CD1c-positive myeloid dendritic cell (primary cell): ENCODE measurements around the gene MRPL34.

Experiments
- DNase-seq: peaks from one replicate; pipeline ENCODE4 v3.0.0-alpha.2; 2016; ENCODE audit errors: extremely low spot score

Gene MRPL34

DNA sequence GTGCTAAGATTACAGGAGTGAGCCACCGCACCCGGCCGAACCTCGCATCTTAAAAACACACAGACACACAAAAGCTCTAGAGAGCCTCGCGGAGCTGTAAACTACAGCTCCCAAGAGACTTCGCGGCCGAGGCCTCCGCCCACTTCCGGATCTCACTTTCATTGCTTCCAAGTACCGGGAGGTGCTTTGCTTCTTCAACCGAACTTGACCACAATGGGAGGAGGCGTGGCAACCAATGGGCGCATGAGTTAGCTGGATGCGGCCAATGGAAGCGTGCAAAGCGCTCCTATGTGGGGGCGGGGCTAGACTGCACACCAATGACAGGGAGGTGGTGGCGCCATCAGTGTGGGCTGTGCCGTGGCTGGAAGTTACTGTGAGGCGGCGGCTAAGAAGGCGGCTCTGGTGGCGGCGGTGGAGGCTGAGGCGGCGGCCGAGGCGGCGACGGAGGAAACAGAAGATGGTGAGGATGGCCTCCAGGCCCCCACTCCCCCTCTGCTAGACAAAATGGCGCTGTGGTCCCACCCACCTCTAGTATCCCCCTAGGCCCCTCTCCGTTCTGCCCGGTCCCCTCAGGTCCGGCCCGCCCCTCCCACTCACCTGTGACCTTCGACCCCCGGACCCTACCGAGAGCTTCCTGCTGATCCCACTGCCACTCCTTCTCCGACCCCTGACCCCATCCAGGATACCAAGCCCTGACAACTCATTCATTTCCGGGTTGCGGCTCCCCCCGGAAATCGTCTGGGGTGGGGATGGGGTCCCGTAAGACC lies 3.7 kb downstream of the MRPL34 start, which contains the start of gene DDA1:
DDA1 (plus strand) TSS at position 366 of the 767 bp plus-strand sequence; CDS start at position 458, 92 bp downstream.
- DNase-seq: peak; percentile 100

DNA sequence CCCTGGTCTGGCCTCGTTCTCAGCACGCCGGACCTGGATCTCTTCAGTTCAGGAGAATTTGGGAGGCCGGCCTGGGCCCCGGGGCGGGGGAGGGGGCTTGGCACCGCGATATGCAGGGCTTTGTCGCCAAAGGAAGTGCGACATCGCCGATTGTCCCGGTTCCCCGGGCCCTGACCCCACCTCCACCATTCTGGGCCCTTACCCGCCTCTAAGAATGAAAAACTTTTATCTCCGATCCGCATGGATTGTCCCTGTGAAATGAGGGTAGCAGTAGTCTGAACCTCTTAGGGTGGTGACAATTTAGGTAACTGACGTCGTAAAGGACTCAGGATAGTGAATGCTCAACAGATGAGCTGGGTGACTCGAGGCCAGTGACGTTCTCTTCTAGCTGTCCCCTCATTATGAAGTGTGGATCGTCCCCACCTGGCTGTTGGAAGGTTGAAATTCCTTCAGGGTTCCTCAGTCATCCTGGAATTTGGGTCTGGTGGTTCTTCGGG lies 4.3 kb downstream of the MRPL34 start:
- DNase-seq: no peak

DNA sequence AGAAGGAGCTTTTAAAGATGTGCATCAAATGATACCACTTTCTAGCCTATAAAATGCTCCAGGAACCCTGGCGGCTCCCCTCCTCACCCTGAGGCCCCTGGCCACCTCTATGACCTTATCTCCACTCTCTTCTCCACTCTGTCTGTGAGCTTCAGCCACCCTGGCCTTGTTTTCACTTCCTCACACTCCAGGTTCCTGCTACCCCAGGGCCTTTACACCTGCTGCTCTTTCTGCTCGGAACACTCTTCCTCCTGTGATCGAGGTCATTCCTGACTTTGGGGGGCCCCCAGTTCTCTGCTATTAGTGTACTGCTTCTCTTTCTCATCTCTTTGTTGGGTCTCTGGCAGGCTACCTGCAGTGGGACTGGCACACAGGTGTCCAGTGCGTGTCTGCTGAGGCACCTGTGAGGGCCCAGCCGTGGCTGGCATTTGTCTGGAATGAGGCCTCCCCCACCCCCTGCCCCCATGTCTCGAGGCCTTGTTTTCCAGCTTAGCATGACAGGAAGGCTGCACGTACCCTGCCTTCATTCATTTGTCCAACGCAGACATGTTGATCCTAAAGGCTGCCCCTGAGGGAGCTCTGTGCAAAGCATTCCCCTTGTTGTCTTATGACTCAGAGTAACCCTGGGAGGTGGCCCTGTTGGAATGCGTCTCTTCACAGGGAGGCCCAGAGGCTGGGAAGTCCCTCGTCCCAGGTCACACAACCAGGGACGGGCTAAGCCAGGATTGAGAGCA lies 6.0 kb downstream of the MRPL34 start:
- no peak for DNase-seq

DNA sequence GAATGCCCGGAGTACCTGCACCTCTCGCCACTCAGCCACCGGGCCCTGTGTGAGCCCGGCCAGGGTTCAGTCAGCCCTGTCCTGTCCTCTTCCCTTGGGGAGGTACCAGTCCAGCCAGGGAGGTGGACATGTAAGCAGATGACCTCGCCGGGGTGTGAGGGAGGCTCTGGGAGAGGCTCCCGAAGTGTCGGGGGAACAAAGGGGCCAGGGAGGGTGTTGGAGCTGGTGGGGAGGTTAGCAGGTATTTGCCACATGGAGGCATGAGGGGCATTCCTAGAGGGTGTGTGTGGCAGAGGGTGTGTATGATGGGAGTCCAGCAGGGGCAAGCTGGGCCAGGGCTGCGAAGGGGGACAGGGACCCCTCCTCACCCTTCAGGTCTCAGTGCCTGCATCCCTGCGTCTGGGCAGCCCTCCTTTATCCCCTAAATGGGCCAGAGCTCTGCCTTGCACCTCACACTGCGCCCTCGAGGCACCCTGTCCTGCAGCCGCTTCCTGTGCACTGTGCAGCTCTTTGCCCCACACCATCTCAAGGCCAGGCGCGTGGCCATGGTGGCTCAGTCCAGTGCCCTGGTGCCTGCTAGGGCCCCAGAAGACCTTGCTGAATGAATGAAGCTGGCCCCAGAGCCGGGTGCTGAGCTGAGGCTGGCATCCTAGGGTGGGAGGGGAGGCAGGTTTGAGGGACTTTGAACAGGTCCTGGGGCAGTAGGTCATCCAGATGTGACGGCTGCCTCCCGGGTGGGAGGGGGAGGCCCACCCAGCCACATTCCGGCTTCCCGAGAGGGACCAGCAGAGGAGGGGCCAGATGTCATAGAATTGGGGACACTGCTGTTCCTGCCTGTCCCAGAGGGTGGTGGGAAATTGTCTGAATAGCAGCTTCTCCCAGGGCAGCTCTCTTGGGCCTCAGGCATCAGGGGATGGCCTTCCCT lies 6.8 kb downstream of the MRPL34 start:
- no peak for DNase-seq

DNA sequence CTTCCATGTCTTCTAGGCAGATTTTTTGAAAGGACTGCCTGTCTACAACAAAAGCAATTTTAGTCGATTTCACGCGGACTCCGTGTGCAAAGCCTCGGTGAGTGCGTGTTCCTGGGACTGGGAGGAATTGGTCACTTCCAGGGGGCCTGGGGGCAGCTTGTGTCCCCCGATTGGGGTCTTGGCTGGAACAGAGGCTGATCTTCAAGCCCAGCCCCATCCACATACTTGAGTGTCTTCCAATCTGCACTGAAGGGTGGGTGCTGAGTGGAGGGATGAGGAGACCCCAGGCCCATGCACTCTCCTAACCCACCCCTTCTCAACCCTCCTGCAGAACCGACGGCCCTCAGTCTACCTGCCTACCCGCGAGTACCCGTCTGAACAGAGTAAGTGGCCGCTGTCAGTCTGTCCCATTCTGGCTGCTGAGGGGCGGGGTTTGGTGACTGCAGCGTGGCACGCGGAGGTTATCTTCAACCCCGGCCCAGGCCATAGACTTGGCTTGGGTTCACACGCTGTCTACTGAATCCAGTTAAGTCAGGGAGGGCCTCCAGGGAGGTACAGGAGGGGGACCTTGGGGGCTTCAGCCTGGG lies 8.4 kb downstream of the MRPL34 start:
- DNase-seq: no peak

DNA sequence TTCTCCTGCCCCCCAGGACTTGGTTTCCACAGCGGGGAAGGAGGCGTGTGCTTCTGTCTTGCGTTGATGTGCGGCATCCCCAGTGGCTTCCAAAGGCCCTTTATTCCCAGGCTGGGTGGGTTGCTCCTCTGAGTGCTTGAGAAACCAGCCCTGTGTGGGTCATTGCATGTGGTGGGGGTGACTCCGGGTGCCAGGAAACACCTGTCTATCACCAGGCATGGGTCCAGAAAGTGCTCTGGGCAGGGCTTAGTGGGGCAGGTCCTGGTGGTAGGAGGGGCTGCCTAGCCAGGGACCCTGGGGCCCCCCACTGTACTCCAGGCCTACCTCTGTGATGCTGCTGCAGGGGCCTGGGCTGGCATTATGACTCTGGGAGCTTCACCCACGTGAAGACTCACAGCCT lies 13.3 kb downstream of the MRPL34 start:
- no peak for DNase-seq

DNA sequence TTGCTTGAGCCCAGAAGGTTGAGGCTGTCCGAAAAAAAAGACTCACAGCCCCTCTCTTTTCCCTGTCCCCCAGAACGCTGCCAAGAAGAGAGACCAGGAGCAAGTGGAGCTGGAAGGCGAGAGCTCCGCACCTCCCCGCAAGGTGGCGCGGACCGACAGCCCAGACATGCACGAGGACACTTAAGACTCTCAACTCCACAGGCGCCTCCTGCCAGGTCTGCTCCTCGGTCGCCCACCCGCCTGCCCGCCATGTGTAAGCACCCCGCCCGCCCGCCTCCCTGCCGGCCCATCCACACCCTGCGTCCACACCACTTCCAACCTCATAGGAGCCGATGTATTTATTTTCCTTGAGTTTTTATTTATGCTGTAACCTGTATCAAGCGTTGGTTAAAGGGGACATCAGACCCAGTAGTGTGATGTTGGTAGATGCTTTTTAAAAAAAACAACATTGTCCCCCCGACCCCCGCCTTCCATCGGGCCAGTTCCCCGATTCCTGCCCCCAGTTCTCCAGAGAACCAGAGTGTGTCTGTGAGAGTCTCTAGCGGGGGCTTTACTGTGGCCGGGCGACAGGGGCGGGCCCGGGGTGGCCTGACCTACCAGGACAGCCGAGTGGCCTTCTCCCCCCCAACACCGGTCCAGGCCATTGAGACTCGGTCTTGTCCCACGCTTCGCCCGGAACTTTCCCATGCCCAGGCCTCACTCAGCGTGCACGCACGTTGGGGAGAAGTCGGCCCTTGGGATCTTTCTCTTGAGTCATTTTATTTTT lies 14.0 kb downstream of the MRPL34 start:
- no peak for DNase-seq

DNA sequence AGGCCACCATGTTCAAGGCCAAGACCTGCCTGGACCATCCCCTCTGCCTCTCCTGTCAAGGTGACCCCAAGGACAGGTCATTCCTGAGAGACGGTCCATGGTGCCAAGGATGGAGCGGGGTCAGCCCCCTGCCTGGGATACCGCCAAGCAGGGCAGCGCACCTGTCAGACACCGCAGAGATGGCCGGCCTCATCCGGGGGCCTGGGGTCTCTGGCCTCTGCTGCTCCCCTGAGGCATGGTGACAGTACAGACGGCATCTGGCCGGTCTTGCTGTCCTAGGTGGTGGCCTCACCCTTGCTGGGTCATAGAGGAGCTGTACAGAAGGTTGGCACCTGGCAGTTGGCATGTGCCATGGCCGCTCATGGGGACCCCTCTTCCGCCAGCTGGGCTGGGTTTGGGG lies 14.8 kb downstream of the MRPL34 start:
- no peak for DNase-seq

DNA sequence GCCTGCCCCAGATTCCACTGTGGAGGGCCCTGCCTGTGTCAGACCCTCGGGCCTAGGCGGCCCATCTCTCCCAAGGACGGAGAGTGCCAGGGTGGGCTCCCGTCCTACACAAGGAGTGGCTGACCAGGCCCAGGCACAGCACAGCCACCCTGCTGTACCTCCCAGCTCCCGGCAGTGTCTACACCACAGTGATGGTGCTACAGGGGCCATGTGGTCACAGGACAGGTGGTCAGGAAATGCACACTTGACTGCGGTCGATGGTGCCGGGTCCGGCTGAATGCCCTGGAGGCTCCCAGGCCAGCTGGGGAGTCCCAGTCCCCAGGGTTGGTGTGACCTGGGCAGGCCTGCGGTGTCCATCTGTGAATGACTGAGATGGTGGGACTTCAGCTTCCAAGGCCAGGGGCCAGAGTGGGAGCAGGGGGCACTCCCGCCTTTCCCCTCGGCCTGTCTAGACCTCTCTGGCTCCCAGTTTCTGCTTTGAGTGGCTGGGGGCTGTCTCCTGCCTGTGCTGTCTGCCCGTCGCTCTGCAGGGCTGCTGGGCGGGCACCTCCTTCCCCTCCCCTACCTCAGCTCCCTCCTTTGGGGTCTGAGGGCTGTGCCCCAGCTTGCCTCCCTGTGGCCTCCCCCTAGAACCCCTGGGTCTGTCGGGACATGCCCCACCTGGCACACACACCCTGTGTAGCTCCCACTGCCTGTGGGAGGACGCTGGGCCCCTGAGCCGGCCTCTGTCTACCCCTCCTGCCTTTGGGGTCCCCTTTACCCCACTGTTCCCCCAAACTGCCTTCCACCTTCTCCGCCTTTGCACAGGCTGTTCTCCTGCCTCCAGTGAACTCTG lies 16.2 kb downstream of the MRPL34 start:
- DNase-seq: no peak

DNA sequence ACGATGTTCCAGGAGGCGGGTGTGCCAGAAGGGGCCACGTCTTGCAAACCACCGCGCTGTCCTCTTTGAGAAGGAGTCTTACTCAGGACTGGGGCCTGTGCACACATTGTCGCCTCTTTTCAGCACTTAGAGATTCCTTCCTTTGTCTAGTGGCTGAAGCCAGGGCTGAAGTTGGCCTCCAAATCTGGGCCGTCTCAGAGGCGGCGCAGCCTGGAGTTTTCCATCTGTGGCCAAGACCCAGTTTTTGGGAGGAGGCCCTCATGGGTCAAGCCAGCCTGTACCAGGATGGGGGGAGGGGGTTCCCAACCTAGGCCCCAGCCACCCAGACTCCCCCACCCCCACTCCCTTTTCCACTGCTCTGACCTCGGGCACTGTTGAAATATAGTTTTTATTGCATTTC lies 17.2 kb downstream of the MRPL34 start:
- DNase-seq: no peak

DNA sequence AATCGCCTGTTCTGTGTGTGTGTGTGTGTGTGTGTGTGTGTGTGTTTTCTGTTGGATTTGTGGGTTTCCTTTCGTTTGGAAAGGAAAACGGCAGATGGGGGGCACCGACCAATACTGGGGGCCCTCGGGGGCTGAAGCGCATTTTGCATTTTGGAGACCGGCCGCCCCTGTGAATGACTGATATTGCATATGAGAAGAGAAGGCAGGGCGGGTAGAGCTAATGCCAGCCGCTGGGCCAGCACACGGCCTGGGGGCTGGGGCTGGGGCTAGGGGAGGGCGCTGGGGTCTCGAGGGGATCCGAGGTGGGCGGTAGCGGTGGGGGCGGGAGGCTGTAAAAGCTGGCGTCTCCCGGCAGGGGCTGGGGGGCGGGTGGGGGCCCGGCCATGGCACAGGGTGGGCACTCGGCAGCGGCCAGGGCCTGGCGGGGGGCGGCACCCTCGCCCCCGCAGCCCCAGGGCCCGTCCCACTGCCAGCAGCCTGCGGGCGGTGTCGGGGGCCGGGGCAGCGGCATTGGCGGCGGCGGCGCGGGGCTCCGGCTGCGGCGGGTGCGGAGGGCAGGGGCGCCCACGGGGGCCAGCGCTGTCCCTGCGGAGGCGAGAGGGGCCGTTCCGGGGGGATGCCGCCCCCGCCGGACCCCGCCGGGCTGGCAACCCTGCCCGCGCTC lies 17.8 kb downstream of the MRPL34 start:
- no peak for DNase-seq

DNA sequence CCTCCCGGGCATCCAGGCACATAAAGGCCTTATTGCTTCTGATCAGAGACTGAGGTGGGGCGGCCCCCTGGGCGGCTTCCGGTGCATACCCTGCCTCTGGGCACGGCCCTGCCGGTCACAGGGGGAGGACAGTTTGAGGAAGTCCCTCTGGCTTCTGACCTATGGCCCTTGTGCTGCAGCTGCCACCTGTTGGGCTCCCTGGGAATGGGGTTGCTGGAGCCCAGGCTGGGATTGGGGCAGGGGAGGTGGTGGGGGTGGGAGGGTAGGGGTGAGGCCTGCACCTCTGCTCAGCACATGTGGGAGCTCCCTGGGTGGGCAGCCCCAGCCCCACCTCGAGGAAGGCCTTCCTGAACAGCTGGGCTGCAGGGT lies 18.3 kb downstream of the MRPL34 start:
- no peak for DNase-seq

DNA sequence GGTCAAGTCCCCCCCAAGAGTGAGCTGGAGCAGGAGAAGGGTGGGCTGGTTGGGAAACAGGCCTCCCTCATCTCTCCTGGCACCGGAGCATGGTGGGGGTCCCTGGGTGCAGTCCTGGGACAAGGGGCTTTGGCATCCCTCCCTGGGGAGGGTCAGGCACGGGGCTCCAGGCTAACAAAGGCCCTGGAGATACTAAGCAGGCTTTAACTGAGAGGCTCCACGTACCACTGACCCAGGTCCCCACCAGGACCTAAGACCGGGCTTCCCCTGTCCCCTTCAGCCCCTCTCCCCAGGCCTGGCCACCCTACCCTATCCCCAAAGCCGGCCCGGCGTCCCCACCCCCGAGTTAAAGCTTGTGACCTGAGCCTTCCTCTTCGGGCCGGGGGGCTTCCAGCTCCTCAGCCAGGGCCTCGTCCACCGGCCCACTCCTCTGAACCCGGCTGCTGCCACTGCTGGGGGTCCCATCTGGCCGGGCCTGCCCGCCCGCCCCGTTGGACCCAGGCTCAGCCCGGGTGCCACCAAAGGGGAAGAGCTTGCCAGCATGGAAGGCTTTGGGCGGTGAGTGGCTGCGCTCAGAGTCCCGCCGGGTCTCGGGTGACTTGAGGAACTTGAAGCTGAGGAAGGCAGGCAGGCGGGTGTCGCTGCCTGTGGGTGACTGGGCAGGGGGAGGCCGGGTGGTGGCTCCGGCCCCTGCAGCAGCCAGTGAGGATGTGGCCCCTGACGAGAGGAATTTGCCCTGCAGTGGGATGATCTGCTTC lies 18.9 kb downstream of the MRPL34 start:
- no peak for DNase-seq

DNA sequence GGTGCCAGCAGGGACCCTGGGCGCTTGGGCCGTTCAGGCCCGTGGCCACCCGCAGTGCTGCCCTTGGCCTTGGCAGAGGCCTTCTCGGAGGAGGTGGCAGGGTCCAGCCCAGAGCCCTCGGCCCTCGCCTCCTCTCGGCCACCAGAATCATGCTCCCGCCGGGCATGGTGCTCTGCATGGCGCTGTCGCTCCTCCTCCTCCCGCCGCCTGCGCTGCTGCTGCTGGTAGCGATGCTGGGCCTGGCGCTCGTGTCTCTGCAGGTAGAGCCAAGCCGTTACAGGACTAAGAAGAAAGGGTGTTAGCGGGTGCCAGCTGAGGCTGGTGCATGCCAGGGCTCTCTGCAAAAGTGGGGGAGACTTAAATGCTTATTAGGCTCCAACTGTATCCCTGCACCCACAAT lies 19.5 kb downstream of the MRPL34 start:
- DNase-seq: no peak

DNA sequence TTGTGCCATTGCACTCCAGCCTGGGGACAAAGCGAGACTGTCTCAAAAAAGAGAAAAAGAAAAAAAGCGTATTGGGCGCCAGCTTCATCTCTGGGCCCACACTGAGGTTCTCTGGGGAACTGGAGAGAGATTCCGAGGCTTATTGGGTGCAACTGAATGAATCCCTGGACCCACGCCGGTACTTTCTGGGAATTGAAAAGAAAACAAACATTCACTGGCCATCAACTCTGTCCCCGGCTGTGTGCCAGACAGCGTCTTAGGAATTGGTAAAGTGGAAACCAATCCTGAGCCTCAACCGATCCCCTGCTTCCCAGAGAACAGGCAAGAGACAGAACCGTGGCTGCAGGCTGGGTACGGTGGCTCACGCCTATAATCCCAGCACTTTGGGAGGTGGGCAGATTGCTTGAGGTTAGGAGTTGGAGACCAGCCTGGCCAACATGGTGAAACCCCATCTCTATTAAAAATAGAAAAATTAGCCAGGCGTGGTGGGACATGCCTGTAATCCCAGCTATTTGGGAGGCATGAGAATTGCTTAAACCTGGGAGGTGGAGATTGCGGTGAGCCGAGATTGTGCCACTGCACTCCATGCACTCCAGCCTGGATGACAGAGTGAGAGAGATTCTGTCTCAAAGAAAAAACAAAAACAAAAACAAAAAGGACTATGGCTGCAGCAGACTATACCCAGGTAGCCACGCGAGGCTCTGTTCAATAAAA lies 20.4 kb downstream of the MRPL34 start:
- no peak for DNase-seq

DNA sequence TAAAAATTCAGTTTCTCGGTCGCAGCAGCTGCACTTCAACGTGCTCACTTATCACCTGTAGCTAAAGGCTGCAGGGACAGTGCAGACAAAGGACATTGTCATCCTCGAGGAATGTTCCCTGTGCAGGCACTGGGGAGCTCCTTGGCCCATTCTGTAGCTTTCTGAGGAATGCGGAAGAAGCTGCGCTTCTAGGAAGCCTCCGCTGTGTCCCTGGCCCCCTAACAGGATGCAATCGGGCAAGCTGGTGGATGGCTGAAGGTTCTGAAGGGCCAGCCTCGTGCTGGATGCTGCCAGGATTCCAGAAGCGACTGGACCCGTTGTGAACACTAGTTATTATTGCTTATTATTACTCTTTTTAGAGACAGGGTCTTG lies 20.9 kb downstream of the MRPL34 start:
- DNase-seq: no peak

DNA sequence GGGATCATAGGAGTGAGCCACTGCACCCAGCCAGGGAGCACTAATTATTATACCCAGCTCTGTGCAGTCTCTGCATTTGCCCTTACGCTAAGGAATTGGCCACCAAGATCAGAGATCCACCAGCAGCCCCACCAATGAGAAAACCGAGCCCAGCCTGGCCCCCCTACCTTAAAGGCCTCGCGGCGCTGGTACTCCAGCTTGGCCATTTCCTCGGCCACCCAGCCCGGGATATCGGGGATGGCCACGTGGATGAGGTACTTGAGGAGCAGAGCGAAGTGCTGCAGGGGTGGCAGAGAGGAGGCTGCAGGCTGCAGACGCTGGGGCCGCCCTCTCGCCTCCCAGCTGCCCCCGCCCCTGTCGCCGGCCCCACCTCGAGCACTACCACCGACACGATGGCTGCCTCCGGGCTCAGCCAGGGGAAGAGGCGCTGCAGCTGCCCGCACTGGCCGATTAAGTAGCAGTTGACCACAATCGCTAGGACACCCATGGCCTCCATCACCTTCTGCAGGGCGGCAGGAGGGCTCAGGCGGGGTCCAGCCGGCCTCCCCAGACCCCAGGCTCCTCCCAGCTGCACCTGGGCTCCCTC lies 21.5 kb downstream of the MRPL34 start:
- no peak for DNase-seq
